GM18861 (cell line): ENCODE results near the gene KAT2B.

Source experiments
- ATAC-seq: cut with Tn5 transposase; IDR thresholded peaks from one replicate; pipeline ENCODE4 v1.9.1; 2021; ENCODE audit not compliant: unreplicated experiment

KAT2B gene

GRCh38 chr3:20141851-20142250, 101.6 kb downstream of the KAT2B start:
- no peak for ATAC-seq

- no peak for ATAC-seq
Measured at GRCh38 chr3:20142517-20142916, 102.3 kb downstream of the KAT2B start.

- ATAC-seq: no peak
Measured at GRCh38 chr3:20143519-20143918, 103.3 kb downstream of the KAT2B start.

- no peak for ATAC-seq
Measured at GRCh38 chr3:20145874-20146273, 105.6 kb downstream of the KAT2B start.

GRCh38 chr3:20146301-20146700, 106.1 kb downstream of the KAT2B start:
- no peak for ATAC-seq

- no peak for ATAC-seq
Measured at GRCh38 chr3:20147361-20147760, 107.1 kb downstream of the KAT2B start.

- no peak for ATAC-seq
Measured at GRCh38 chr3:20148466-20148865, 108.2 kb downstream of the KAT2B start.

GRCh38 chr3:20154078-20154477, 113.8 kb downstream of the KAT2B start:
- no peak for ATAC-seq

- no peak for ATAC-seq
Measured at GRCh38 chr3:20154928-20155327, 114.7 kb downstream of the KAT2B start.

- ATAC-seq: no peak
Measured at GRCh38 chr3:20160230-20160629, 120.0 kb downstream of the KAT2B start.

- no peak for ATAC-seq
Measured at GRCh38 chr3:20161714-20162113, 121.5 kb downstream of the KAT2B start.

GRCh38 chr3:20173844-20174410, 133.7 kb downstream of the KAT2B start:
- ATAC-seq: no peak

GRCh38 chr3:20181276-20181675, 141.0 kb downstream of the KAT2B start:
- no peak for ATAC-seq

GRCh38 chr3:20182206-20182605, 142.0 kb downstream of the KAT2B start:
- ATAC-seq: no peak

GRCh38 chr3:20185331-20185678, 145.1 kb downstream of the KAT2B start:
- ATAC-seq: no peak

- peak; percentile 92 for ATAC-seq
Measured at GRCh38 chr3:20185679-20186599, 145.7 kb downstream of the KAT2B start, which contains the start of gene SGO1. TSS of gene SGO1 (minus strand) at chr3:20186206. CDS start at chr3:20184027, 2,179 bp downstream.

- no peak for ATAC-seq
Measured at GRCh38 chr3:20186600-20187004, 146.4 kb downstream of the KAT2B start.

- no peak for ATAC-seq
Measured at GRCh38 chr3:20190991-20191390, 150.7 kb downstream of the KAT2B start.

- no peak for ATAC-seq
Measured at GRCh38 chr3:20194793-20195460, 154.7 kb downstream of the KAT2B start.

GRCh38 chr3:20197775-20198174, 157.5 kb downstream of the KAT2B start:
- no peak for ATAC-seq

- ATAC-seq: no peak
Measured at GRCh38 chr3:20201143-20201542, 160.9 kb downstream of the KAT2B start.
